BJ (cell line): ENCODE measurements around the gene C16orf74. TPM values are rescaled to one million over a fixed set of nuclear protein-coding genes. Genes with fewer than 3 reads are reported as not detected.

Source experiments
- CTCF ChIA-PET: fragments of 350-600 bp; formaldehyde crosslinking; extraction: SDS; loops from one replicate; lab custom pipeline; 2021; ENCODE audit warnings: antibody characterized with exemption, inconsistent platforms; lab: Yijun Ruan, JAX
- POLR2A ChIA-PET: fragments of 300-600 bp; sonication (Branson Sonifier 250); formaldehyde crosslinking; extraction: SDS; loops from one replicate; lab custom pipeline; 2021; ENCODE audit warnings: antibody characterized with exemption; lab: Charles Lee
- DNase-seq: peaks from one replicate; pipeline ENCODE4 v3.0.0-alpha.2; 2011; ENCODE audit warnings: low read depth
- H3K27me3 ChIP-seq: 2 replicates; pipeline ENCODE4 v1.6.0; 2011; ENCODE audit warnings: low read length; ENCODE audit not compliant: control insufficient read depth, insufficient read depth
- H3K36me3 ChIP-seq: 2 replicates; pipeline ENCODE4 v1.5.1; 2011; ENCODE audit warnings: low read length; ENCODE audit not compliant: control insufficient read depth, insufficient read depth
- H3K4me3 ChIP-seq: 2 replicates; pipeline ENCODE4 v1.5.1; 2011; ENCODE audit warnings: low read depth, mild to moderate bottlenecking, control low read depth, low read length
- polyA plus RNA-seq: library from polyadenylated mRNA; depleted of rRNA; stranded (reverse); fragments of >200 nt; gene quantifications from 2 replicates; pipeline ENCODE4 v1.2.3, GENCODE V29; 2011
- TF ChIP-seq, protein P1 (sequence below): IDR thresholded peaks from 2 replicates; pipeline ENCODE4 v1.5.1; 2011; ENCODE audit warnings: low read depth, mild to moderate bottlenecking, control low read depth, inconsistent platforms, low read length, moderate library complexity; ENCODE audit not compliant: insufficient read depth

The C16orf74 gene
- polyA plus RNA-seq, 1 experiment, result 2.9 TPM

DNA sequence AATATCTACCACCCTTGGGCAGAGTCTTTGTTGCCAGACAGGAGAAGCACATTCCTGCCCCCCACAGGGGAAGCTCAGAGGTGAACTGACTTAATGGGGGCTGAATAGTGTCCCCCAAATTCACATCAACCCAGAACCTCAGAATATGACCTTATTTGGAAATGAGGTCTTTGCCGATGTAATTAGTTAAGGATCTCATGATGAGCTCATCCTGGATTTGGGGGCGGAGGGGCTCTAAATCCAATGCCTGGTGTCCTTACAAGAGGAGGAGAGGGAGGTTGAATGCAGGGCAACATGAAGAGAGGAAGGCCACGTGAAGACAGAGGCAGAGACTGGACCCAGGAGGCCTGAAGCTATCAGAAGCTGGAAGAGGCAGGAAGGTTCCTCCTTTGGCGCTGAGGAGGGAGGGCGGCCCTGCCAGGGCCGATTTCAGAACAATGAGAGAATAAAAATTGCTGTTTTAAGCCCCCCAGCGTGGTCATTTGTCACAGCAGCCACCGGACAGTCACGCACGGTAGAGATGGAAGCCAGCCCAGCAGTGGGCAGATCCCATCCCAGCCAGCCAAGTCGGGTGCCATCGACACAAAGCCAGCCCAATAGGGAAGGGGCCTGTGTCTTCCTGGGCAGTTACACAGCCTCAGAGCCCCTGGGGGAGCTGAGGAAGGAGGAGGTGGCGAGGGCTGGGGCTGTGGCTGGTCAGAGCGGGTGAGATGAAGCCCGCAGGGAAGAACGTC lies 21.3 kb downstream of the C16orf74 start:
- Histone ChIP-seq H3K36me3 (no peaks in the 10 kb centered on the region), H3K27me3 (no peaks in the 10 kb centered on the region), H3K4me3 (no peak overlapping the region)
- POLR2A ChIA-PET, result no interaction called here
- TF ChIP-seq, protein P1, sequence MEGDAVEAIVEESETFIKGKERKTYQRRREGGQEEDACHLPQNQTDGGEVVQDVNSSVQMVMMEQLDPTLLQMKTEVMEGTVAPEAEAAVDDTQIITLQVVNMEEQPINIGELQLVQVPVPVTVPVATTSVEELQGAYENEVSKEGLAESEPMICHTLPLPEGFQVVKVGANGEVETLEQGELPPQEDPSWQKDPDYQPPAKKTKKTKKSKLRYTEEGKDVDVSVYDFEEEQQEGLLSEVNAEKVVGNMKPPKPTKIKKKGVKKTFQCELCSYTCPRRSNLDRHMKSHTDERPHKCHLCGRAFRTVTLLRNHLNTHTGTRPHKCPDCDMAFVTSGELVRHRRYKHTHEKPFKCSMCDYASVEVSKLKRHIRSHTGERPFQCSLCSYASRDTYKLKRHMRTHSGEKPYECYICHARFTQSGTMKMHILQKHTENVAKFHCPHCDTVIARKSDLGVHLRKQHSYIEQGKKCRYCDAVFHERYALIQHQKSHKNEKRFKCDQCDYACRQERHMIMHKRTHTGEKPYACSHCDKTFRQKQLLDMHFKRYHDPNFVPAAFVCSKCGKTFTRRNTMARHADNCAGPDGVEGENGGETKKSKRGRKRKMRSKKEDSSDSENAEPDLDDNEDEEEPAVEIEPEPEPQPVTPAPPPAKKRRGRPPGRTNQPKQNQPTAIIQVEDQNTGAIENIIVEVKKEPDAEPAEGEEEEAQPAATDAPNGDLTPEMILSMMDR, result no peak
- CTCF ChIA-PET, result interaction anchor here (0.9 to 1.2 kb wide), 2 partner anchors 11 to 12 kb away, joined by 4 to 5 read pairs; no protein-coding TSS in a partner anchor
- DNase-seq, result no peak

DNA sequence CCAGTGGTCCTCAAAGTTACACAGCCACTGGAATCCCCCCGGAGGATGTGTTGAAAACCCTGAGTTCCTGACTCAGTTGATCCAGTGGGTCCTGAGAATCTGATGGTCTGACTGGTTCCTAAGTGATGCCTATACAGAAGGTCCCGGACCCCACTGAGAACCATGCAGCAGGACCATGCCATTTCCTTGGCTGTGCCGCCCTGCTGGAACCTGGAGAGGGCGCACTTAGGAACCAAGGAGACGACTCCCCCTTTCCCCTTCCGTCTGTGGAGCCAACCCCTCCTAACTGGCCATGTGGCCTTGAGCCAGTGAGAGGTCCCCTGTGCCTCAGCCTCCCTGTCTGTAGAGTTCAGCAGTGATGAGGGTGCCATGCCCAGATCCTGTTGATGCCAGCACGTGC lies 22.0 kb downstream of the C16orf74 start:
- ChIA-PET POLR2A (no interaction called here), CTCF (interaction anchor here (0.9 kb wide), 1 partner anchor 10 kb away, joined by 5 read pairs; no protein-coding TSS in a partner anchor)
- TF ChIP-seq, protein P1, result peak; percentile 31; the same call in 1 of the 2 replicates
- no peak for DNase-seq
- H3K36me3 ChIP-seq, result no peaks in the 10 kb centered on the region
- no peak overlapping the region for H3K4me3 ChIP-seq
- no peaks in the 10 kb centered on the region for H3K27me3 ChIP-seq

DNA sequence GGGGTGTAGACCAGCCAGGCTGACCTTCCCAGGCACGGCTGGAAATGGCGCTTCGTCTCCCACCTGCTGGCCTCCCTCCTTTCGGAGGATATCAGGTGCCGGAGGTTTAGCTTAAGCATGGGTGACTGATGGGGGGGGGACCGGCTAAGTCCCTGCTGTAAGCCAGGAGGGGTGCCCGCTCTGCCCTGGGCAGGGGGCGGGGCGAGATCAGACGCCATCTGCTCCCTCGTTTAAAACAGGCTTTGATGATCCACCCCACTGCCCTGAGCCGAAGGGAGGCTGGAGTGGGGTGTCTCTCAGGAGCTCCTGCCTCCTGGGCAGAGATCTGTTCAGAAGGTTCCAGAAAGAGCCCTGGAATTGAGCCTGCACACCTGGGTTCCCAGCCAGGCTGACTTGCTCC lies 26.0 kb downstream of the C16orf74 start:
- POLR2A ChIA-PET, result no interaction called here
- no peak overlapping the region for H3K4me3 ChIP-seq
- no peak for DNase-seq
- no peaks in the 10 kb centered on the region for H3K27me3 ChIP-seq
- CTCF ChIA-PET, result interaction anchor here (0.8 to 1.2 kb wide), 2 partner anchors 14 to 610 kb away, joined by 3 read pairs; no protein-coding TSS in a partner anchor
- TF ChIP-seq, protein P1, result no peak
- H3K36me3 ChIP-seq, result no peaks in the 10 kb centered on the region

DNA sequence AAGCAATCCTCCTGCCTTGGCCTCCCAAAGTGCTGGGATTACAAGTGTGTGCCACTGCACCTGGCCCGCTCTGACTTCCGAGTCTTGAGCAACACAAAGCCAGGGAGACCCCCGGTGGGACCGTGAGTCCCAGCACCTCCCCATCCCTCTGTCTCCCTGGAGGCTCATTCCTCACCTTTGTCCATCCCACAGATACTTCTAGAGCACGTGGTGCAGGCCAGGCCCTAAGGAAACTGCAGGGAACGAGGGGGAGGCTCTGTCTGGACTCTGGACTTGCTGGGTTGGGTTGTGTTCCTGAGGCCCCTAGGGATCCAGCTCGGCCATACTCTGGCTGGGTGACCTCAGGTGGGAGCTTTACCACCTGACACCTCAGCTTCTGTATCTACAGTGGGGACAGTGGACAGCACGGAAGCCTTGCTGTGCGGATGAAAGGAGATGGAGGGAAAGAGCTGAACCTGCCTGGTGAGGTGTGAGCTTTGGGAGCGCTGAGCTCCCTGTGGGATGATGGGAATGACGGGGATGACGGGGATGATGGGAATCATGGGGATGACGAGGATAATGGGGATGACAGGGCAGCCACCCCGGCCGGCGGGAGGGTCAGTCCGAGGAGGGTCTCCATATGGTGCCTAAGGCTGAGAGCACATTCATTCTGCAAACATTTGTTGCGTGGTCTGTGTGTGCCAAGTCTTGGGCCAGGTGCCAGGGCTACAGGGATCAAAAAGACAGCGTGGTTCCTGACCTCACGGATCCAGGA lies 26.6 kb downstream of the C16orf74 start:
- no peak for DNase-seq
- CTCF ChIA-PET, result interaction anchor here (0.8 to 1.2 kb wide), 2 partner anchors 15 to 609 kb away, joined by 3 read pairs; no protein-coding TSS in a partner anchor
- Histone ChIP-seq H3K36me3 (no peaks in the 10 kb centered on the region), H3K27me3 (no peaks in the 10 kb centered on the region), H3K4me3 (no peak overlapping the region)
- TF ChIP-seq, protein P1, result no peak
- POLR2A ChIA-PET, result no interaction called here

DNA sequence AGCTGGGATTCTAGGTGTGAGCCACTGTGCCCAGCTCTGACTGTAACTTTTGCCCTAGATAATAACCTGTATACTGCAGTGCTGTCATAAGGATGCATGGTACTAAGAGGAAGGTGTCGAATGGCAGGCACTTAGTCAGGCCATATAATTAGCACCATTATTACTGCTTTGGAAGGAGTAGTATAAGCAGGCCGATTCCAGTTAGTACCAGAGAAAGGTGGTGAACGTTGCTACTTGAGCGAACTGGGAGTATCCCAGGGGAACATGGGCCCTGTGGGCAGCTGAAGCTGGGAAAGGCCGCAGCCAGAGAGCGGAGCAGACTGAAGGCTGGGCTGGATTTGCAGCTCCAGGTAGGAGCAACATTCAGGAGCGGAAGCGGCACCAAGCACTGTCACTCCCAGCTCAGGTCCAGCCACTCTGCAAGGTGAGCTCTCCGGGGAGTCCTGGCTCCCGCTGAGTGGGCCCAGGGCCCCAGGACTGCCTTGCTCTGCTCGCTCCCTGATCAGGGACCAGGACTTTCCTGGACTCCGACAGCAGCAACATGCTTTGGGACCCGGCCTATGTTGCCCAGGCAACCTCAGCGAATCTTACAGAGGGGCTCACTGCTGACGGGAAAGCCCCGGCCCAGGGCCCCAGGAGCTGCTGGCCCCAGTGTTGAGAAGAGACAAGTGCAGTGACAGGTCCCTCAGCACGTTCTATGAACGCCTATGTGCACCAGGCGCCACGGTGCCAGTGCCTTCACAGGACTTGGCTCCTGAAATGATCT lies 28.6 kb downstream of the C16orf74 start:
- CTCF ChIA-PET, result interaction anchor here (0.6 to 1.2 kb wide), 2 partner anchors 24 to 106 kb away, joined by 3 read pairs; no protein-coding TSS in a partner anchor
- Histone ChIP-seq H3K36me3 (no peaks in the 10 kb centered on the region), H3K27me3 (no peaks in the 10 kb centered on the region), H3K4me3 (no peak overlapping the region)
- TF ChIP-seq, protein P1, result no peak
- POLR2A ChIA-PET, result no interaction called here
- DNase-seq, result no peak
